Stimulated activated CD8-positive, alpha-beta memory T cell treated with anti-CD3 and anti-CD28 coated beads, Interleukin-4, amount 100 ng/mL, for 48 hours (primary cell): ENCODE results near the gene PMIS2.

Experiments used
- DNase-seq: peaks from one replicate; pipeline ENCODE4 v3.0.0-alpha.2; 2020

Gene PMIS2

GRCh38 chr19:35633727-35634440 is 47.9 kb downstream of the PMIS2 start:
- DNase-seq: no peak

GRCh38 chr19:35636651-35637050 is 50.7 kb downstream of the PMIS2 start:
- DNase-seq: no peak
